ENCODE data around the gene FKBP7.
"Not testable (repeated sequence)": the region's sequence is repeated elsewhere in the genome, so short reads cannot be mapped to it uniquely, and the experiment has no call there.

Gene FKBP7, protein sequence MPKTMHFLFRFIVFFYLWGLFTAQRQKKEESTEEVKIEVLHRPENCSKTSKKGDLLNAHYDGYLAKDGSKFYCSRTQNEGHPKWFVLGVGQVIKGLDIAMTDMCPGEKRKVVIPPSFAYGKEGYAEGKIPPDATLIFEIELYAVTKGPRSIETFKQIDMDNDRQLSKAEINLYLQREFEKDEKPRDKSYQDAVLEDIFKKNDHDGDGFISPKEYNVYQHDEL

DNA sequence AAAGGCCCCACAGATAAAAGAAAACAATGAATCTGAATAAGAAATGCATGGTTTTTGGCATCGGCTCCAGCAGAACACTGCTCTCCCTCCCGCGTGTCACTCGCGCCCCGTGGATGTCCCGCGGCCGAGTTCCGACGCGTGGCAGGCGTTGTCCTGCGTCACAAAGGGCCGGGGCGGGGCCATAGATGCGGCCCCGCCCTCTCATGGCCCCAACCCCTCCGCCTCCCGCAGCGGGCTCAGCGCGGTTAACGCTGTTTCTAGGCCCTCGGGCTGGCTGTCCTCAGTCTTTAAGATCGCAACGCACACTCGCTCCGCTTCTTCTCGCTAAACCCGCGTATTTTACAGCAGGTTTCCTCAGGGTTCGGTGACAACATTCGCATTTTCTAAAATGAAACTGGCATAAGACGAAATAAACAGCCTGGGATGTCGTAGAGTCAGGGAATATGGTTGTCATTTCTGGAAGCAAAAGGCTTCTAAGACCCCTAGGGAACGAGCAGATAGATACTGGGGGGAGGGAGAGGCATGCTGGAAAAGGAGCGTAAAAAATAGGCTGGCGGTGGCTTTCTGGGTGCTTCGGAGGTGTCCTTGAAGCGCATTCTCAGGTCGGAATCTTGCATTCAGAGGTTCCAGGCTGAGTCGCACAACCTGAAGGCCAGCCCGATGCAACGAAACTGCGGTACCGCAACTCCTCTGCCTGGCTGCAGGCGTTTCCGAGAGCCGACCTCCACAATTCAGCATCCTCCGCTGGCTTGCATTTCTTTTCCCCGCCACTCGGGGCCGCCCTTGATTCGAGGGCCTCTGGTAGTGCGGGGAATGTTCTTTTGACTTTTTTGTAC, at the start of gene FKBP7:
Gene FKBP7, minus strand, starts transcription at position 162 of the 836 bp plus-strand sequence. Its CDS starts 101 bp downstream, at position 61.
- Histone ChIP-seq H3K4me1 (ENCODE audit: control insufficient read depth, insufficient read depth, low read length) (peaks cover 17% of the 10 kb centered on the region), H3K9ac (ENCODE audit: low read depth, low read length) (peak within 1 kb of the TSS; percentile 78), H3K27ac (ENCODE audit: low read depth, low read length) (peak within 1 kb of the TSS; percentile 34), H3K4me3 (ENCODE audit: low read depth, low read length) (peak within 1 kb of the TSS; percentile 78), H3K36me3 (ENCODE audit: control insufficient read depth, insufficient read depth, low read length) (no peaks in the 10 kb centered on the region), H3K27me3 (ENCODE audit: control insufficient read depth, insufficient read depth, low read length) (peaks cover 9% of the 10 kb centered on the region; the same call in 1 of the 2 replicates), H3K9me3 (ENCODE audit: control insufficient read depth, insufficient read depth, low read length) (no peaks in the 10 kb centered on the region)

DNA sequence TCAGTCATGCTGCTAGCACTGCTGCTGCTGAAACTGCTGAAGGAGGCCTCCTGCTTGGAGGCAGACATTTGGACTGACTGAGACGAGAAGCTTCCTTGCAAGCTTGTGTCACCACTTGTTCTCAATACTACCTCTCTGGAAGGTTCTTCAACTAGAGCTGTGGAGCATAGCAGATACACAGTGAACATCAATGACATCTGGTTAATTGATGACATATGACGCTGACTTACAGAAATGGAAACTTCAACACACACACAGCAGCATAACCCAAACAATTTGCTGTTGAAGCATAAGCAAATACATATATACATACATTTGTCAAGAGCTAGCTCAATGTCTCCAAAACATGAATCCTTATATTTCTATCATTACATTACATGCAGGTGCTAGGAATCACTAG, 49.2 kb upstream of the FKBP7 start:
- H3K36me3 ChIP-seq (ENCODE audit: control insufficient read depth, insufficient read depth, low read length) = peaks cover 20% of the 10 kb centered on the region

DNA sequence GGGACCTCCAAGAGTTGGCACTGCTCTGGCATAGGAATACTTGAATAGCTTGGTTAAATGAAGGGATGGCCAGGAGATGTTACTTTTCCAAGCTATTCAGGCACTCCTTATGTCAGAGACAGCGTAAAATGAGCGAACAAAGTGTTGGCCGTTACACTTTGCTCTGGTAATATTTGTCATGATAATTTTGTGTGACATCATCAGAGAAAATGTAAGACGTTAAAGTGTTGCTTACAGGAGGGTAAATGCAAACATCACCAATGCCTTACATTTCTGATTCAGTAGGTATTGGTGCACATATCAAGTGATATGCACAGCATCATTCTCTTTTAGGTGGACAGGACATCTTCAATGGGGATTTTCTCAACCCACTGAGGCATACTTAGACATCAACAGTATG, 47.9 kb upstream of the FKBP7 start:
- Histone ChIP-seq H3K9me3 (ENCODE audit: control insufficient read depth, insufficient read depth, low read length) (no peaks in the 10 kb centered on the region), H3K4me1 (ENCODE audit: control insufficient read depth, insufficient read depth, low read length) (no peaks in the 10 kb centered on the region), H3K27ac (ENCODE audit: low read depth, low read length) (no peak overlapping the region)

More for the DNA sequence above, 49.2 kb upstream of the FKBP7 start:
- Histone ChIP-seq H3K4me3 (ENCODE audit: low read depth, low read length) (no peak overlapping the region), H3K9me3 (ENCODE audit: control insufficient read depth, insufficient read depth, low read length) (no peaks in the 10 kb centered on the region), H3K4me1 (ENCODE audit: control insufficient read depth, insufficient read depth, low read length) (no peaks in the 10 kb centered on the region), H3K27ac (ENCODE audit: low read depth, low read length) (no peak overlapping the region), H3K27me3 (ENCODE audit: control insufficient read depth, insufficient read depth, low read length) (no peaks in the 10 kb centered on the region), H3K9ac (ENCODE audit: low read depth, low read length) (no peak overlapping the region)

DNA sequence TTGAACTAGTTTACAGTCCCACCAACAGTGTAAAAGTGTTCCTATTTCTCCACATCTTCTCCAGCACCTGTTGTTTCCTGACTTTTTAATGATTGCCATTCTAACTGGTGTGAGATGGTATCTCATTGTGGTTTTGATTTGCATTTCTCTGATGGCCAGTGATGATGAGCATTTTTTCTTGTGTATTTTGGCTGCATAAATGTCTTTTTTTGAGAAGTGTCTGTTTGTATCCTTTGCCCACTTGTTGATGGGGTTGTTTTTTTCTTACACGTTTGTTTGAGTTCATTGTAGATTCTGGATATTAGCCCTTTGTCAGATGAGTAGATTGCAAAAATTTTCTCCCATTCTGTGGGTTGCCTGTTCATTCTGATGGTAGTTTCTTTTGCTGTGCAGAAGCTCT, 47.1 kb upstream of the FKBP7 start:
- H3K4me3 ChIP-seq (ENCODE audit: low read depth, low read length); H3K36me3 ChIP-seq (ENCODE audit: control insufficient read depth, insufficient read depth, low read length); H3K27ac ChIP-seq (ENCODE audit: low read depth, low read length); H3K9ac ChIP-seq (ENCODE audit: low read depth, low read length); H3K4me1 ChIP-seq (ENCODE audit: control insufficient read depth, insufficient read depth, low read length); H3K9me3 ChIP-seq (ENCODE audit: control insufficient read depth, insufficient read depth, low read length); H3K27me3 ChIP-seq (ENCODE audit: control insufficient read depth, insufficient read depth, low read length): not testable (repeated sequence)

More for the DNA sequence above, 47.9 kb upstream of the FKBP7 start:
- Histone ChIP-seq H3K36me3 (ENCODE audit: control insufficient read depth, insufficient read depth, low read length) (0 out of 2 replicates have a peak, but pooled peaks cover 7% of the 10 kb centered on the region), H3K27me3 (ENCODE audit: control insufficient read depth, insufficient read depth, low read length) (no peaks in the 10 kb centered on the region), H3K9ac (ENCODE audit: low read depth, low read length) (no peak overlapping the region), H3K4me3 (ENCODE audit: low read depth, low read length) (no peak overlapping the region)

DNA sequence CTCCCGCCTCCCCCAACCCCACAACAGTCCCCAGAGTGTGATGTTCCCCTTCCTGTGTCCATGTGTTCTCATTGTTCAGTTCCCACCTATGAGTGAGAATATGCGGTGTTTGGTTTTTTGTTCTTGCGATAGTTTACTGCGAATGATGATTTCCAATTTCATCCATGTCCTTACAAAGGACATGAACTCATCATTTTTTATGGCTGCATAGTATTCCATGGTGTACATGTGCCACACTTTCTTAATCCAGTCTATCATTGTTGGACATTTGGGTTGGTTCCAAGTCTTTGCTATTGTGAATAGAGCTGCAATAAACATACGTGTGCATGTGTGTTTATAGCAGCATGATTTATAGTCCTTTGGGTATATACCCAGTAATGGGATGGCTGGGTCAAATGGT, 46.6 kb upstream of the FKBP7 start:
- H3K9me3 ChIP-seq (ENCODE audit: control insufficient read depth, insufficient read depth, low read length); H3K36me3 ChIP-seq (ENCODE audit: control insufficient read depth, insufficient read depth, low read length); H3K27me3 ChIP-seq (ENCODE audit: control insufficient read depth, insufficient read depth, low read length); H3K27ac ChIP-seq (ENCODE audit: low read depth, low read length); H3K4me3 ChIP-seq (ENCODE audit: low read depth, low read length); H3K9ac ChIP-seq (ENCODE audit: low read depth, low read length); H3K4me1 ChIP-seq (ENCODE audit: control insufficient read depth, insufficient read depth, low read length): not testable (repeated sequence)

DNA sequence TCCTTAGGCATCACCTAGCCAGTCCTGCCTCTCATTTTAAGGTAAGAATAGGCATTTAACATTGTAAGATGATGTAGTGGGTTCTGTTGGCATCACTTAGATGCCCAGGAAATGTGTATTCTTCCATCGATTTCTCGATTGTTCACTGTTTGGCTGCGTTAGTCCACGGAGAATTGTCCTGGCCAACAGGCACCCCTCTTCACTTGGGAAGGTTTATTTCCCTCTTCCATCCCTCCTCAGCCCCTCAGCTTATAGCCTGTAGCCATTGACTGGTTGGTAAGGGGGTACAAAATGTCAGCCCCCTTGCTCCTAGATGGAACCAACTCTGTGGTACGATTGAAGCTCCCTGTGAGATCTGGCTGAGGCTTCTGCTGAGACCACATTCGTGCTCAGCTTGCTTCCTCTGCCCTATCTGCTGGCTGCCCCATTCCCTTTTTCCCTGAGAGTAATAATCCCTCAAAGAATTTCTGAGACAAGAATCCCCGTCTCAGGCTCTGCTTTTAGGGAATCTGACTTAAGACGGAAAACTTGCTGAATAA, 45.3 kb upstream of the FKBP7 start:
- Histone ChIP-seq H3K9ac (ENCODE audit: low read depth, low read length) (peak overlapping the region; percentile 65), H3K27me3 (ENCODE audit: control insufficient read depth, insufficient read depth, low read length) (no peaks in the 10 kb centered on the region), H3K4me3 (ENCODE audit: low read depth, low read length) (peak overlapping the region; percentile 85), H3K36me3 (ENCODE audit: control insufficient read depth, insufficient read depth, low read length) (0 out of 2 replicates have a peak, but pooled peaks cover 6% of the 10 kb centered on the region), H3K4me1 (ENCODE audit: control insufficient read depth, insufficient read depth, low read length) (no peaks in the 10 kb centered on the region), H3K27ac (ENCODE audit: low read depth, low read length) (peak overlapping the region; percentile 82), H3K9me3 (ENCODE audit: control insufficient read depth, insufficient read depth, low read length) (no peaks in the 10 kb centered on the region)

DNA sequence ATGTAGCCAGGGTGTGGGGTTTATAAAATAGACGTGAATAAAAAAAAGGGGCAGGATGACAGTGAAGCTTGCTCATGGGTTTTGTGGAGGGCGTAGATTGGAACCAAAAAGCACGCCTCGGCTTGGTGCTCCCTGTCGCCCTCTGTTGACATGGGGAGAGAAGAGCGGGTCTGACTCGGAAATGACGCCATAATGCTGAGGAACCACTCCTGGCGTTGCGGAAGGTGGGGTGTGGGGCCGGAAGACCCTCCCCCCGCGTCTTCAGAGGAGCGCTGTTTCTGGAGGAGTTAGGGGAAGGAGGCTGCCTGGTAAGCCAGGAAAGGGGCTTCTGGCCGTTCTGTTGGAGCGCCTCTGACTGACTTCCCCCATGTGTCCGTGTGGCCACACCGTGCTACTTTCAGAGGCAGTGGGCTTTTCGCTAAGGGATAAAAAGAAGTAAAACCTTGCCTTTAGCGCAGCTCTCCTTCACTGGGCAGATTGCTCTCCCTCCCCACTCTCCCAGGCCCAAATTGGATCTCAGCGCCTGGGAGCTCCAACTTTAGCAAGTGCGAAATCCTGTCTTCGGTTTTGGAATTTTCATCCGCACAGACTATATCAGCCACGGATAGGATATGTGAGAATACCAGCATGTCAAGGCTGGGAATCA, 44.7 kb upstream of the FKBP7 start:
- Histone ChIP-seq H3K9ac (ENCODE audit: low read depth, low read length) (peak overlapping the region; percentile 65), H3K27me3 (ENCODE audit: control insufficient read depth, insufficient read depth, low read length) (no peaks in the 10 kb centered on the region), H3K9me3 (ENCODE audit: control insufficient read depth, insufficient read depth, low read length) (no peaks in the 10 kb centered on the region), H3K27ac (ENCODE audit: low read depth, low read length) (peak overlapping the region; percentile 82), H3K4me1 (ENCODE audit: control insufficient read depth, insufficient read depth, low read length) (no peaks in the 10 kb centered on the region), H3K4me3 (ENCODE audit: low read depth, low read length) (peak overlapping the region; percentile 85), H3K36me3 (ENCODE audit: control insufficient read depth, insufficient read depth, low read length) (0 out of 2 replicates have a peak, but pooled peaks cover 6% of the 10 kb centered on the region)

DNA sequence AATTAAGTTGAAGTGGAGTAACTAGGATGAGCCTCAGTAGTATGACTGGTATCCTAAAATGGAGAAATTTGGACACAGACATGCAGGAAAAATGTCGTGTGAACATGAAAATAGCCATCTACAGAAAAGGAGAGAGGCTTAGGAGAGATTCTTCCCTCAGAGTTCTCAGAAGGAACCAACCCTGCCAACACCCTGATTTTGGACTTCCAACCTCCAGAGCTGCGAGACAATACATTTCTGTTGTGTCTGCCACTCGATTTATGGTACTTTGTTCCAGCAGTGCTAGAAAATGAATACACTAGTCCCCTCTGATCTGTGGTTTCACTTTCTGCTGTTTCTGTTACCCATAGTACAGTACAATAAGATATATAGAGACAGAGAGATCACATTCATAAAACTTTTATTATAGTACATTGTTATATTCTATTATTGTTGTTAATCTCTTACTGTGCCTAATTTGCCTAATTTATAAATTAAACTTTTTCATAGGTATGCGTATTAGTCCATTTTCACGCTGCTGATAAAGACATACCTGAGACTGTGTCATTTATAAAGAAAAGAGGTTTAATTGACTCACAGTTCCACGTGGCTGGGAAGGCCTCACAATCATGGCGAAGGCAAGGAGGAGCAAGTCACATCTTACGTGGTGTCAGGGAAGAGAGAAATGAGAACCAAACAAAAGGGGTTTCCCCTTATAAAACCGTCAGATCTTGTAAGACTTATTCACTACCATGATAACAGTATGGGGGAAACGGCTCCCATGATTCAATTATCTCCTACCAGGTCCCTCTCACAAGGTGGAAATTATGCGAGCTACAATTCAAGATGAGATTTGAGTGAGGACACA, 43.1 kb upstream of the FKBP7 start:
- Histone ChIP-seq H3K4me1 (ENCODE audit: control insufficient read depth, insufficient read depth, low read length) (no peaks in the 10 kb centered on the region), H3K4me3 (ENCODE audit: low read depth, low read length) (no peak overlapping the region), H3K36me3 (ENCODE audit: control insufficient read depth, insufficient read depth, low read length) (no peaks in the 10 kb centered on the region), H3K27ac (ENCODE audit: low read depth, low read length) (no peak overlapping the region), H3K27me3 (ENCODE audit: control insufficient read depth, insufficient read depth, low read length) (no peaks in the 10 kb centered on the region), H3K9me3 (ENCODE audit: control insufficient read depth, insufficient read depth, low read length) (no peaks in the 10 kb centered on the region), H3K9ac (ENCODE audit: low read depth, low read length) (no peak overlapping the region)

DNA sequence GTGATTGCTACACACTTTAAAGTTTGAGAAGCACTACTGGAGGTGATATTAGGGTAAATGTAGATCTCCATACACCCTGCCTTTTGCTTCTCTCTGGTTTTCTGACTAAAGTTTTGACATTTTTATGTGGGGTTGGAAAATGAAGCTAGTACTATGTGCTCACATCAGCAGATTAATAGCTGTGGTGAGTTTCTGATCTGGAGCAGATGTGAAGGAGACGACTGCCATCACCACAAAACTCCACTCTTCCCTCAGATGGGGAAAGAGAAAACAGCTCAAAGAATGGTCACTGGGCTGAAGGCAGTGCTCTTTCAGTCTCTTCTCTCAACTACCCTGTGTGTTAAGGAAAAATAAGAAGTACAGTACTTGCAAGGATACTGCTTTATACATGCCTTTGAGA, 39.1 kb upstream of the FKBP7 start:
- Histone ChIP-seq H3K27me3 (ENCODE audit: control insufficient read depth, insufficient read depth, low read length) (no peaks in the 10 kb centered on the region), H3K27ac (ENCODE audit: low read depth, low read length) (no peak overlapping the region), H3K9me3 (ENCODE audit: control insufficient read depth, insufficient read depth, low read length) (no peaks in the 10 kb centered on the region), H3K9ac (ENCODE audit: low read depth, low read length) (no peak overlapping the region), H3K4me1 (ENCODE audit: control insufficient read depth, insufficient read depth, low read length) (no peaks in the 10 kb centered on the region), H3K36me3 (ENCODE audit: control insufficient read depth, insufficient read depth, low read length) (no peaks in the 10 kb centered on the region), H3K4me3 (ENCODE audit: low read depth, low read length) (no peak overlapping the region)

DNA sequence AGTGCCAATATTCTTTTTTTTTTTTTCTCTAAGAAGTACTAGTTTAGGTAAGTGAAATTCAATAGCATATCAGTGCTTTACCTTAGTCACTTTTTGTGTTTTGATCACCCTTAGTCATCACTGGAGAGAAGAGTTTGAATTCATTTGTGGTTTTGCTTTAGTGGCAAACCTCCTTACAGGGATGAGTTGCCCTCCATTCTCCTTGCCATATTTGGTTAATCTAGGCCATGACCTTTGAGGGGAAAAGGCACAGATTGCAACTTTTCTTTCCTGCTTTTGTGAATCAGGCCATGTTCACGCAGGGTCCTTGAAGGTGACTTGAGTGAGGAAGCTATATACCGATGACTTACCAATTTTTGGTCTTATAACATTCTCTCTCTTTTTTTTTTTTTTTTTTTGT, 36.3 kb upstream of the FKBP7 start:
- Histone ChIP-seq H3K9ac (ENCODE audit: low read depth, low read length) (no peak overlapping the region), H3K4me1 (ENCODE audit: control insufficient read depth, insufficient read depth, low read length) (no peaks in the 10 kb centered on the region), H3K9me3 (ENCODE audit: control insufficient read depth, insufficient read depth, low read length) (no peaks in the 10 kb centered on the region), H3K27me3 (ENCODE audit: control insufficient read depth, insufficient read depth, low read length) (no peaks in the 10 kb centered on the region), H3K4me3 (ENCODE audit: low read depth, low read length) (no peak overlapping the region), H3K36me3 (ENCODE audit: control insufficient read depth, insufficient read depth, low read length) (no peaks in the 10 kb centered on the region), H3K27ac (ENCODE audit: low read depth, low read length) (no peak overlapping the region)

Measured in HUES48 (cell line).